Keratinocyte (primary cell): ENCODE measurements around the gene SMG6. TPM values are rescaled to one million over a fixed set of nuclear protein-coding genes. Genes with fewer than 3 reads are reported as not detected.
"Not testable (repeated sequence)": the region's sequence is repeated elsewhere in the genome, so short reads cannot be mapped to it uniquely, and the experiment has no call there.

Experiments used
- DNase-seq: peaks from one replicate; pipeline ENCODE4 v3.0.0-alpha.2; 2011; ENCODE audit warnings: low read depth, missing footprints, low spot score
- FAIRE-seq: peaks from 2 replicates; lab custom pipeline; 2011; peaks lifted over from hg19 to GRCh38; lab: Jason Lieb, UNC
- H2AFZ ChIP-seq: 2 replicates; pipeline ENCODE4 v1.6.0; 2012; ENCODE audit warnings: low read length, control low read depth, inconsistent platforms; ENCODE audit not compliant: control insufficient read depth
- H3K27ac ChIP-seq: 2 replicates; pipeline ENCODE4 v1.5.1; 2011; ENCODE audit warnings: low read length; ENCODE audit not compliant: control insufficient read depth, insufficient read depth
- H3K27me3 ChIP-seq: 3 replicates; pipeline ENCODE4 v1.6.0; 2011; ENCODE audit warnings: low read length; ENCODE audit not compliant: control insufficient read depth, insufficient read depth; ENCODE audit errors: extremely low read depth
- H3K36me3 ChIP-seq, 2 experiments: 2 replicates in 1 of 2; 3 replicates in 1 of 2; pipeline ENCODE4 v1.5.1; 2011; ENCODE audit warnings: low read length in 2 of 2, mild to moderate bottlenecking in 1 of 2; ENCODE audit not compliant: control insufficient read depth in 2 of 2, insufficient read depth in 2 of 2; ENCODE audit errors: extremely low read depth in 1 of 2
- H3K4me1 ChIP-seq: 3 replicates; pipeline ENCODE4 v1.5.1; 2011; ENCODE audit warnings: low read length; ENCODE audit not compliant: control insufficient read depth, insufficient read depth; ENCODE audit errors: extremely low read depth
- H3K4me2 ChIP-seq: 3 replicates; pipeline ENCODE4 v1.6.0; 2011; ENCODE audit warnings: low read depth, low read length; ENCODE audit not compliant: control insufficient read depth, insufficient read depth; ENCODE audit errors: extremely low read depth
- H3K4me3 ChIP-seq, 3 experiments: fragments of 200-600 bp in 1 of 3; sonication (generic) in 1 of 3; 2 replicates in 2 of 3; 3 replicates in 1 of 3; pipeline ENCODE4 v1.5.1; 2011 to 2016; ENCODE audit warnings: low read length in 3 of 3, mild to moderate bottlenecking in 3 of 3, control low read depth in 2 of 3, inconsistent platforms in 1 of 3, low read depth in 1 of 3, mixed read lengths in 1 of 3, mixed run types in 1 of 3, moderate library complexity in 1 of 3; ENCODE audit not compliant: control insufficient read depth in 2 of 3, insufficient read depth in 2 of 3; ENCODE audit errors: extremely low read depth in 1 of 3
- H3K79me2 ChIP-seq: 2 replicates; pipeline ENCODE4 v1.6.0; 2012; ENCODE audit warnings: low read length; ENCODE audit not compliant: control insufficient read depth, insufficient read depth
- H3K9ac ChIP-seq: 3 replicates; pipeline ENCODE4 v1.6.0; 2011; ENCODE audit warnings: low read length; ENCODE audit not compliant: control insufficient read depth, insufficient read depth; ENCODE audit errors: extremely low read depth
- H3K9me1 ChIP-seq: 3 replicates; pipeline ENCODE4 v1.6.0; 2011; ENCODE audit warnings: low read length; ENCODE audit not compliant: control insufficient read depth, insufficient read depth; ENCODE audit errors: extremely low read depth
- H3K9me3 ChIP-seq: 2 replicates; pipeline ENCODE4 v1.5.1; 2012; ENCODE audit warnings: low read depth, low read length; ENCODE audit not compliant: control insufficient read depth
- H4K20me1 ChIP-seq: 3 replicates; pipeline ENCODE4 v1.6.0; 2011; ENCODE audit warnings: low read length; ENCODE audit not compliant: control insufficient read depth, insufficient read depth; ENCODE audit errors: extremely low read depth
- CTCF ChIP-seq, 3 experiments: IDR thresholded peaks in 1 of 3; conservative IDR thresholded peaks in 1 of 3; optimal IDR thresholded peaks in 1 of 3; 2 replicates in 2 of 3; 3 replicates in 1 of 3; pipeline versions ENCODE3 to v1.5.1; 2011; ENCODE audit warnings: low read length in 3 of 3, mild to moderate bottlenecking in 3 of 3, moderate library complexity in 2 of 3, control low read depth in 1 of 3, inconsistent platforms in 1 of 3; ENCODE audit not compliant: insufficient read depth in 2 of 3; ENCODE audit errors: extremely low read depth in 1 of 3
- EZH2 ChIP-seq: IDR thresholded peaks from one replicate; pipeline ENCODE4 v1.6.1; 2012; ENCODE audit warnings: inconsistent platforms, mild to moderate bottlenecking, low read length, moderate library complexity
- dilution Hi-C: fragments of 300-500 bp; cut with MboI; formaldehyde crosslinking; loops from one replicate; pipeline ENCODE4 v1.7.0; 2020; ENCODE audit warnings: low sequenced_read_pairs; ENCODE audit not compliant: extremely low pct_ligation_motif_present
- polyA plus RNA-seq, 5 experiments: library from polyadenylated mRNA; depleted of rRNA in 3 of 5; stranded (reverse) in 3 of 5; stranded (forward) in 1 of 5; unstranded in 1 of 5; fragments of >200 nt; gene quantifications; 1 replicate in 1 of 5; 2 replicates in 3 of 5; 3 replicates in 1 of 5; pipeline versions ENCODE4 v1.2.1 to v1.2.3, GENCODE V29; 2011 to 2012; ENCODE audit warnings: missing spikeins in 2 of 5, low read depth in 1 of 5, low replicate concordance in 1 of 5

SMG6 gene
- polyA plus RNA-seq, 1 donor (not counting 4 experiments of a cell fraction or from before 2014, with no cell fraction given), result 3.6 TPM

DNA sequence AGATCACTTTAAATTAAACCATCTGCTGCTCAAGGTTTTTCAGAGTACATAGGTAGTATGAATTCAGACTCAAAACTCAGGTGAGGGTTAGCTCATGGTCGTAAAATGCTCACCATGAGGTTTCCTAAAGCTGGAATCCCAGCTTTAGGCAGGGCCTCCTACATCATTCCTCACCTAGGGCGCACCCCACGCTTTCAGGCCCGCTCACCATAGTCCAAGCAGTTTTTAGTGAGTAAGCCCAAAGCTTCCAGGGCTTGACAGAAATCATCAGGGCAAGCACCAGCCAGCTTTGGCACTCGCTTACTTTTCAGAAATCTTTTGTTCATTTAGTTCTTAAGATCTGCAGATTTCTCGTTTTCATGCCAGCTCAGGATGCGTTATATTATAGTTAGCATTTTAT, 158.9 kb downstream of the SMG6 start:
- no peak for DNase-seq
- Histone ChIP-seq H3K9ac (no peak overlapping the region), H3K9me3 (no peaks in the 10 kb centered on the region)

DNA sequence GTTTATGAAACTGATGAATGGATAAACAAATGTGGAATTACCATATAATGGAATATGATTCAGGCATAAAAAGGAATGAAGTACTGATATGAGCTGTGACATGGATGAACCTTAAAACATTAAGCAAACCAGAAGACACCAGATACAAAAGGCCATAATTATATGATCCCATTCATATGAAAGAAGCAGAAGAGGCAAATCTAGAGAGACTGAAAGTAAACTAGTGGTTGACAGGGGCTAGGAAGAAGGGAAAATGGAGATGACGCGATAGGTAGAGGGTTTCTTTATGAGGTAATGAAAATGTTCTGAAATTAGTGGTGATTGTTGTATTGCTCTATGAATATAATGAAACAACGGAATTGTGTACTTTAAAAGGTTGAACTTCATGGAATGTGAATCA, 160.3 kb downstream of the SMG6 start:
- no peak overlapping the region for H3K4me3 ChIP-seq
- H2AFZ ChIP-seq, result no peak overlapping the region
- H3K4me2 ChIP-seq, result no peak overlapping the region
- H3K9me3 ChIP-seq, result no peaks in the 10 kb centered on the region
- FAIRE-seq (no peak), DNase-seq (no peak)
- no peaks in the 10 kb centered on the region for H3K79me2 ChIP-seq
- peaks cover 15% of the 10 kb centered on the region for H3K4me1 ChIP-seq
- dilution Hi-C loops, result no loop called here
- no peaks in the 10 kb centered on the region for H3K27me3 ChIP-seq
- TF ChIP-seq CTCF (optimal IDR thresholded peaks at IDR 0.05 in 1 of 3, IDR thresholded peaks at IDR 0.05 in 1 of 3, conservative IDR thresholded peaks at IDR 0.05 in 1 of 3; ENCODE audit: extremely low read depth in 1 of 3, insufficient read depth in 2 of 3, low read length in 3 of 3) (no peak), EZH2 (no peak)
- H3K9ac ChIP-seq, result no peak overlapping the region
- H3K9me1 ChIP-seq, result no peaks in the 10 kb centered on the region
- H3K36me3 ChIP-seq, result no peaks in the 10 kb centered on the region
- no peak overlapping the region for H3K27ac ChIP-seq
- H4K20me1 ChIP-seq, result no peaks in the 10 kb centered on the region

More for the DNA sequence above, 158.9 kb downstream of the SMG6 start:
- dilution Hi-C loops, result no loop called here
- no peak overlapping the region for H3K27ac ChIP-seq
- no peak overlapping the region for H3K4me3 ChIP-seq
- peaks cover under 1 to 3% of the 10 kb centered on the region in 2 experiments for H3K36me3 ChIP-seq
- no peak overlapping the region for H3K4me2 ChIP-seq
- H2AFZ ChIP-seq, result no peak overlapping the region
- H3K4me1 ChIP-seq, result peaks cover 7% of the 10 kb centered on the region
- no peak for FAIRE-seq
- H3K9me1 ChIP-seq, result no peaks in the 10 kb centered on the region
- no peak for TF ChIP-seq EZH2
- no peak for TF ChIP-seq CTCF (optimal IDR thresholded peaks at IDR 0.05 in 1 of 3, IDR thresholded peaks at IDR 0.05 in 1 of 3, conservative IDR thresholded peaks at IDR 0.05 in 1 of 3; ENCODE audit: extremely low read depth in 1 of 3, insufficient read depth in 2 of 3, low read length in 3 of 3)
- H4K20me1 ChIP-seq, result no peaks in the 10 kb centered on the region
- no peaks in the 10 kb centered on the region for H3K79me2 ChIP-seq
- H3K27me3 ChIP-seq, result no peaks in the 10 kb centered on the region

DNA sequence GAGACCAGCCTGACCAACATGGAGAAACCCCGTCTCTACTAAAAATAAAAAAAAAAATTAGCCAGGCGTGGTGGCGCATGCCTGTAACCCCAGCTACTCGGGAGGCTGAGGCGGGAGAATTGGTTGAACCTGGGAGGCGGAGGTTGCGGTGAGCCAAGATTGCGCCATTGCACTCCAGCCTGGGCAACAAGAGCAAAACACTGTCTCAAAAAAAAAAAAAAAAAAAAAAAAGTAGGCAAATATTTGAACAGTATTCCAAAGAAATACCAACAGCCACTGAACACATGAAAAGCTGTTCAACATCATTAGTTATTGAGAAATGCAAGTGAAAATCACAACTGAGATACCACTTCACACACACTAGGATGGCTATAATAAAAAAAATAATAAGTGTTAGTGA, 160.9 kb downstream of the SMG6 start:
- H3K36me3 ChIP-seq, H3K27ac ChIP-seq, H3K79me2 ChIP-seq, H3K4me3 ChIP-seq, H4K20me1 ChIP-seq, H3K9me3 ChIP-seq, H3K4me2 ChIP-seq, DNase-seq, FAIRE-seq, dilution Hi-C loops, H3K9ac ChIP-seq, H3K9me1 ChIP-seq, H3K27me3 ChIP-seq, H2AFZ ChIP-seq: not testable (repeated sequence)
- H3K4me1 ChIP-seq, result peaks cover 21% of the 10 kb centered on the region
